GM21528 (cell line): ENCODE measurements around the gene LPAR1.

ENCODE experiments used
- ATAC-seq: cut with Tn5 transposase; IDR thresholded peaks from one replicate; pipeline ENCODE4 v1.9.1; 2021; ENCODE audit warnings: mild to moderate bottlenecking, moderate library complexity; ENCODE audit not compliant: unreplicated experiment, low FRiP score

Gene LPAR1

DNA sequence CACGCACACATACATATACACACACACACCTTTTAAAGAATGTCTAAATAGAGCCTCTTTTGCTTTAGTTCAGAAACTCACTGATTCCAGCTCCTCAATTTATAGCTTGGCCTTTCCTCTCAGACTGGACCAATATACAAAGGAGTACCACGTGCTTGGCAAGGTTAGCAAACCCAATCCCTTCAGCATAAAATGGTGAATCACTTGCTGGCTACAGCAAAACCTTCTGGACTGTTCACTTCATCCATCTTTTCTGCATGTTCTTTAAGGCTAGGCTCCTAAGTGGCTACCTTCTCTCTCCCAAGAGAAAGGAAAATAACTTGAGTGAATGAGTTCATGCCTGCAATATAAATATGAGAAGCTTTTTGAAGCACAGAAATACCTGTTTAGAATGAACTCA lies 109.7 kb downstream of the LPAR1 start:
- no peak for ATAC-seq

DNA sequence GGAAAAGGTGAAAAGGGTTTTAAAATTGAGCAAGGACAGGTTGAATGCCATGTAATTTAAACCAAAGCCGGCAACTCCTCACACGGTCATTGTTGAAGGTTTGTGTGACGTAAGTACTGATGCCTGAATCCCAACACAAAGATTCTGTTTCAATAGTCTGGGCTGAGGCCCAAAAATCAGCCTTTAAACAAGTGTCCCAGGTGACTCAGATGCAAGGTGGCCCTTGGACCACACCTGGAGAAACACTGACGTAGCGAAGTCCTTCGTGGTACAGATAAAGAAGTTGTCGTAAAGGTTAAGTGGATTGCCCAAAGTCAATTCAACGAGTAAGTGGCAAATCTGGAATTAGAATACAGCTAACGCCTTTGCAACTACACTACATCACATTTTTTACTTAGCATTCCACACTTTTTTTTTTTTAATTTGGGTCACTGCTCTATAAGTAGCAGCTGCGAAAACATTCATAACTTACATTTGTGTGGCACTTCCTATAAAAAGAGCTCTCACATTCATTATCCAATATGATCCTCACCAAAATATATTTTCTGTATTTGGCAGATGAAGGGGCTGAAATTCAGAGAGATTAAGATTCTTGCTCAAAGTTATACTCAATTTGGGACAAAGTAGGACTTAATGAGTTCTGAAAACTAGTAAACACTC lies 111.3 kb downstream of the LPAR1 start:
- no peak for ATAC-seq

- ATAC-seq = no peak
Measured at GRCh38 chr9:110923601-110924000, 114.7 kb downstream of the LPAR1 start.

DNA sequence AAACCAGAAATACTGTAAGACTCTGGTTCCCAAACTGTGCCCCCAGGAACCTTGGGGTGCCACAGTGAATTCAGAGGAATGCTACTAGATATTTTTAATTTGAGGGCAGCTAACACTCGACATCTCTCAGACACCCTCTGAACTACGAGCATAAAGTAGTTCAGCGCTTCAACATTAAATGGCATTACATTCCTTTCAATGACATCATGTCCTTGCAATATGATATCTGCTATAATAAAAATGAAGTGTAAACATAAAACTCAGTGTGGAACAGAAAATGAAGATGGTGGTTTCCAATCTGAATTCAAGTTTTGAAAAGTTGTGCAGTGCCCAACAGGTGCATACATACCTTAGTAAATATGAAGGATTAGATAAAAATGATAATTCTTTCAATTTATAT lies 116.1 kb downstream of the LPAR1 start:
- no peak for ATAC-seq

GRCh38 chr9:110921705-110922104 lies 116.6 kb downstream of the LPAR1 start:
- no peak for ATAC-seq

GRCh38 chr9:110919609-110920008 lies 118.7 kb downstream of the LPAR1 start:
- ATAC-seq = no peak

- ATAC-seq = no peak
Measured at GRCh38 chr9:110919050-110919435, 119.2 kb downstream of the LPAR1 start.

- ATAC-seq = no peak
Measured at GRCh38 chr9:110918316-110919049, 119.8 kb downstream of the LPAR1 start.

- ATAC-seq = no peak
Measured at GRCh38 chr9:110916403-110916802, 121.9 kb downstream of the LPAR1 start.

GRCh38 chr9:110912419-110913291 lies 125.6 kb downstream of the LPAR1 start:
- ATAC-seq = no peak

DNA sequence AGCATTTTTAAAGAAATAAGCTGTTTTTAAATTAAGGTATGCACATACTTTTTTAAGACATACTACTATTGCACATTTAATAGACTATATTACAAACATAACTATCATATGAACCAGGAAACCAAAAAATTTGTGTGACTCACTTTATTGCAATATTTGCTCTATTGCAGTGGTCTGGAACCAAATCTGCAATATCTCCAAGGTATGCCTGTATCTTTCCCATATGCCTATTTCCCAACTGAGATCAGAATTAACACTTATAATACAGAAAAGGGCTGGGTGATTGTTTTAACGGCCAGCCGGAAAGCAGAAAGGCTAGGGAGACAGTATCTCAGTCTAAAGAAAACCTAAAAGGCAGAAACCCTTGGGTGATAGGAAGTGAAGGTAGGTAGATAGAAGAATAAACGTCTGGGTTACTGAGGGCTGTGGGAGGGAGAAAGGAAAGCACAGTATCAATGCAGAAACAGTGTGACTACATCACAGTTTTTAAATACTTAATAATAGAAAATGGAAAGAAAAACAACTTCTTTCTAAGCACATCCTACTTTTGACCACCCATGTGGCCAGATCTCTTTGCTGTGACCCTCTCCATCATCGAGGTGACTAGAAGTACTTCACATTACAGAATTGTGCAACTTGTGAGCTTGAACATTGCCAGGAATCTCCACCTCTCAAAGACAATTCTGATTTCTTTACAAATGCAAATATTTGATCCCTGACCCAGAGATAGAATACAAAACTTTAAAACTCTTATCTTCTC lies 126.4 kb downstream of the LPAR1 start:
- no peak for ATAC-seq

DNA sequence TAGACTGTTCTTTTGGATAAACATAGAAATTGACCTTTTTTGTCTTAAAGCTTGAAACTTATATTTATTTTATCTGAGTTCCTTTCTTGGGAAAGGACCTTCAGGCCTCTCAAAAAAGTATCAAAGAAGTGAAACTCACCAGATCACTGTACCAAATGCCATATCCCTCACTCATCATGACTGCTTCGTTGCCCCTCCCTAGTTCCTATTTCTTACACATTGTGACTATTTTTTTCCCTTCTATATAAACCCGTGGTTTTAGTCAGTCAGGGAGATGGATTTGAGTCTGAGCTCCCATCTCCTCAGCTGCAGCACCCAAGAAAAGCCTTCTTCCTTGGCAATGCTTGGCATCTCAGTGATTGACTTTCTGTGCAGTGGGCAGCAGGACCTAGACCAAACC lies 129.4 kb downstream of the LPAR1 start:
- no peak for ATAC-seq

DNA sequence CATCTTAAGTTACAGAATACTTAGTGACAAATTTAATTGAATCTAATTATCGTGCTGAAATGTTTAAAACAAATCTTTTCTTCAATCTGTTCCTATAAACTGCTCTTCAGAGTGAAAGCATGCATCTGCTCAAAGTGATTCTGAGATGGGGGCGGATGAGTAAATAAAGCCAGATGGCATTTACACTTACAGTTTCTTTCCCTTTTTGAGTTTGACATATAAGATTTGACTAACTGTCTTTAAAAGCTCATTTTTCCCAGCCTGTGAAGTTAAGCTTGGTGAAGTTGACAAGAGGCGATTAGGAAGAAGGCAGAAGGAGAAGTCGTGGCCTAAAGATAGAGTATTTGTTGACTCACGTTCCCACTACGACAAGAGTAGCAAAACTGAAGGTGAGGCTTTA lies 137.4 kb downstream of the LPAR1 start:
- ATAC-seq = no peak

- no peak for ATAC-seq
Measured at GRCh38 chr9:110900456-110900855, 137.8 kb downstream of the LPAR1 start.

- ATAC-seq = no peak
Measured at GRCh38 chr9:110898866-110899265, 139.4 kb downstream of the LPAR1 start.

DNA sequence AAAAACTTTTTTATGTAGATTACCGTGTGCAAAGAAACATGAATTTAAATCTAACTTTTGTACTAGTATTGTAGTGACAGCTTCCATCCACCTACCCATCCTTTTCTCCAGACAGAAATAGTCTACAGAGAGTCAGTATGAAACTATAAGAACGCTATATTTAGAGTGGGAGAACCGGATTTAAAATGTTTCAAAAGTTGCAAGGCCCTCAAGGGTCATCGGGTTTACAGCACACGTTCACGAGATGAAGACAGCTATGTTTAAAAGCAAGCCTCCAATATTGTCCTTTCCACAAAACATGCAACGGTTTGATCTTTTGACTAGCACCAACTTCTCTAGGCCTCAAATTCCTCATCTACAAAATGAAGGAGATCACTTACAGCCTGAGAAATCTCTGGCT lies 139.9 kb downstream of the LPAR1 start:
- ATAC-seq = no peak

DNA sequence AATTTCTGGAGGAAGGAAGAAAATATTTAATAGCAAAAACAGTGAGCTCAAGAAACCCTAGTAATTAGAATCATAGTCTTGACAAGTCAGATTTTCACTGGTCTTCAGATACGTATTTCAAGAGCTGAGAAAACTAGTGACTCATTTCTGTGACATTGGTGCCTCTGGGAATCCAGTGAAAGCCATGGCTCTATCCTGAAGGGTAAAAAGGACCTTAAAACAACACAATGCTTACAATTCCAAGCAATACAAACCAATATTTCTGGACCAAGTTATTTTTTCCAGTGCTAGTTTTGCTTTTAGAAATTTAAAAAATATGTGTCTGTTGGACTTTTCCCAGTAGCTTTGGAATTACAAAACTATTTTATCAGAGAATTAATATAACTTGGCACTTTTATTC lies 140.3 kb downstream of the LPAR1 start:
- no peak for ATAC-seq

GRCh38 chr9:110895147-110895905 lies 142.9 kb downstream of the LPAR1 start:
- no peak for ATAC-seq

- no peak for ATAC-seq
Measured at GRCh38 chr9:110894731-110895130, 143.5 kb downstream of the LPAR1 start.

- no peak for ATAC-seq
Measured at GRCh38 chr9:110892689-110893088, 145.6 kb downstream of the LPAR1 start.
